WTC11 (cell line): ENCODE data around the gene TMEM116. TPM values are rescaled to one million over a fixed set of nuclear protein-coding genes. Genes with fewer than 3 reads are reported as not detected.

Source experiments
- ATAC-seq: fragments of 200-7000 bp; cut with Tn5 transposase; 2 replicates; pipeline ENCODE4 v1.10.0; 2021; ENCODE audit warnings: mild to moderate bottlenecking, moderate library complexity
- CTCF ChIA-PET: fragments of 300-600 bp; sonication (Branson Sonifier 250); formaldehyde crosslinking; loops from one replicate; lab custom pipeline; 2021; ENCODE audit warnings: antibody characterized with exemption; lab: Charles Lee
- POLR2A ChIA-PET: fragments of 350-600 bp; sonication (Branson Sonifier 250); formaldehyde crosslinking; loops from one replicate; lab custom pipeline; 2021; ENCODE audit warnings: antibody characterized with exemption; lab: Charles Lee
- DNase-seq: peaks from one replicate; pipeline ENCODE4 v3.0.0; 2021; ENCODE audit warnings: low spot score
- H3K27ac Mint-ChIP-seq: 2 replicates; pipeline ENCODE4 v1.8.0; 2021; ENCODE audit warnings: mixed read lengths
- H3K27me3 Mint-ChIP-seq: 2 replicates; pipeline ENCODE4 v1.8.0; 2021; ENCODE audit warnings: low read depth, mild to moderate bottlenecking, moderate library complexity, mixed read lengths
- H3K36me3 Mint-ChIP-seq: 2 replicates; pipeline ENCODE4 v1.8.0; 2021; ENCODE audit warnings: mixed read lengths
- H3K4me1 Mint-ChIP-seq: 2 replicates; pipeline ENCODE4 v1.8.0; 2022; ENCODE audit warnings: mixed read lengths
- H3K4me3 Mint-ChIP-seq: 2 replicates; pipeline ENCODE4 v1.8.0; 2021; ENCODE audit warnings: mild to moderate bottlenecking, moderate library complexity, mixed read lengths
- H3K9me3 Mint-ChIP-seq: 2 replicates; pipeline ENCODE4 v1.8.0; 2021; ENCODE audit warnings: mixed read lengths
- CREM ChIP-seq: sonication (generic); formaldehyde crosslinking; IDR thresholded peaks from 2 replicates; pipeline ENCODE4 v1.8.1; 2022; ENCODE audit warnings: mild to moderate bottlenecking, missing genetic modification reagents, moderate library complexity
- GTF2I ChIP-seq: fragments of 250-450 bp; sonication (Bioruptor Pico); conservative IDR thresholded peaks from 2 replicates; pipeline ENCODE4 v1.4.0; 2021; ENCODE audit warnings: mild to moderate bottlenecking
- HMGA2 ChIP-seq: fragments of 250-450 bp; sonication (Bioruptor Pico); IDR thresholded peaks from 2 replicates; pipeline ENCODE4 v1.4.0; 2021; ENCODE audit warnings: mild to moderate bottlenecking, moderate library complexity
- NFATC4 ChIP-seq: fragments of 250-450 bp; sonication (Bioruptor Pico); IDR thresholded peaks from 2 replicates; pipeline ENCODE4 v1.9.0; 2021; ENCODE audit warnings: mild to moderate bottlenecking
- NR2C2 ChIP-seq: sonication (generic); formaldehyde crosslinking; IDR thresholded peaks from 2 replicates; pipeline ENCODE4 v1.8.0; 2022; ENCODE audit warnings: mild to moderate bottlenecking, missing genetic modification reagents
- RORB ChIP-seq: fragments of 250-450 bp; sonication (Bioruptor Pico); IDR thresholded peaks from 2 replicates; pipeline ENCODE4 v1.9.0; 2021; ENCODE audit warnings: mild to moderate bottlenecking
- SOX15 ChIP-seq: fragments of 250-450 bp; sonication (Bioruptor Pico); IDR thresholded peaks from 2 replicates; pipeline ENCODE4 v1.9.0; 2021; ENCODE audit warnings: mild to moderate bottlenecking
- TEAD4 ChIP-seq: sonication (generic); formaldehyde crosslinking; IDR thresholded peaks from 2 replicates; pipeline ENCODE4 v1.8.0; 2022; ENCODE audit warnings: mild to moderate bottlenecking, missing genetic modification reagents
- TP53 ChIP-seq: sonication (generic); formaldehyde crosslinking; IDR thresholded peaks from 2 replicates; pipeline ENCODE4 v1.8.1; 2023; ENCODE audit warnings: mild to moderate bottlenecking, missing genetic modification reagents
- ZBTB21 ChIP-seq: sonication (generic); formaldehyde crosslinking; IDR thresholded peaks from 2 replicates; pipeline ENCODE4 v1.8.1; 2023; ENCODE audit warnings: mild to moderate bottlenecking, missing genetic modification reagents, borderline replicate concordance
- ZNF416 ChIP-seq: fragments of 250-450 bp; sonication (Bioruptor Pico); IDR thresholded peaks from 2 replicates; pipeline ENCODE4 v1.9.0; 2021; ENCODE audit warnings: mild to moderate bottlenecking, inconsistent platforms
- total RNA-seq: library from RNA; stranded (reverse); gene quantifications from 3 replicates; pipeline ENCODE4 v1.2.3, GENCODE V29; 2021
- TF ChIP-seq, protein P1 (sequence below): sonication (generic); formaldehyde crosslinking; IDR thresholded peaks from 2 replicates; pipeline ENCODE4 v1.8.0; 2022; ENCODE audit warnings: mild to moderate bottlenecking, missing genetic modification reagents
- TF ChIP-seq, protein P2 (sequence below): sonication (generic); formaldehyde crosslinking; IDR thresholded peaks from 2 replicates; pipeline ENCODE4 v1.8.0; 2022; ENCODE audit warnings: mild to moderate bottlenecking, missing genetic modification reagents
- TF ChIP-seq, protein P3 (sequence below): sonication (generic); formaldehyde crosslinking; IDR thresholded peaks from 2 replicates; pipeline ENCODE4 v1.8.0; 2022; ENCODE audit warnings: missing genetic modification reagents
- TF ChIP-seq, protein P4 (sequence below): sonication (generic); formaldehyde crosslinking; IDR thresholded peaks from 2 replicates; pipeline ENCODE4 v1.8.1; 2022; ENCODE audit warnings: mild to moderate bottlenecking, missing genetic modification reagents, moderate library complexity, borderline replicate concordance
- TF ChIP-seq, protein P5 (sequence below): fragments of 250-450 bp; sonication (Bioruptor Pico); IDR thresholded peaks from 2 replicates; pipeline ENCODE4 v2.1.2; 2022; ENCODE audit warnings: mild to moderate bottlenecking, moderate library complexity
- TF ChIP-seq, protein P6 (sequence below): sonication (generic); formaldehyde crosslinking; IDR thresholded peaks from 2 replicates; pipeline ENCODE4 v1.8.0; 2023; ENCODE audit warnings: missing genetic modification reagents
- TF ChIP-seq, protein P7 (sequence below): fragments of 250-450 bp; sonication (Bioruptor Pico); IDR thresholded peaks from 2 replicates; pipeline ENCODE4 v1.9.0; 2021; ENCODE audit warnings: mild to moderate bottlenecking
- TF ChIP-seq, protein P8 (sequence below): fragments of 250-450 bp; sonication (Bioruptor Pico); IDR thresholded peaks from 2 replicates; pipeline ENCODE4 v1.8.0; 2021; ENCODE audit warnings: mild to moderate bottlenecking
- TF ChIP-seq, protein P9 (sequence below): fragments of 200-600 bp; IDR thresholded peaks from 2 replicates; pipeline ENCODE4 v1.8.0; 2022; ENCODE audit warnings: antibody characterized with exemption

The TMEM116 gene
- total RNA-seq, 1 experiment from 2014 or later = 7.8 TPM

DNA sequence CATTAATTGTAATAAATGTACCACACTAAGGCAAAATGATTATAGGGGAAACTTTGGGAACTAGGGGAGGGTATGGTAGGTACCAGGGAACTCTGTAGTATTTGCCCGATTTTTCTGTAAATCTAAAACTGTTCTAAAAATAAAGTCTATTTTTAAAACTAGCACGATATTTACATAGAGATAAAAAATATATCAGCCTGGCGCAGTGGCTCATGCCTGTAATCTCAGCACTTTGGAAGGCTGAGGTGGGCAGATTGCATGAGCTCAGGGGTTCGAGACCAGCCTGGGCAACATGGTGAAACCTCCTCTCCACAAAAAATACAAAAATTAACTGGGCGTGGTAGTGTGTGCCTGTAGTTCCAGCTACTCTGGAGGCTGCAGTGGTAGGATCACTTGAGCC, 32.4 kb downstream of the TMEM116 start:
- H3K4me1 Mint-ChIP-seq = no peaks in the 10 kb centered on the region
- H3K36me3 Mint-ChIP-seq = no peaks in the 10 kb centered on the region
- no peak overlapping the region for H3K27ac Mint-ChIP-seq
- H3K4me3 Mint-ChIP-seq = no peak overlapping the region
- ATAC-seq (no peak), DNase-seq (no peak)
- no peaks in the 10 kb centered on the region for H3K9me3 Mint-ChIP-seq
- ChIA-PET POLR2A (no interaction called here), CTCF (no interaction called here)
- no peaks in the 10 kb centered on the region for H3K27me3 Mint-ChIP-seq
- TF ChIP-seq, protein P1, sequence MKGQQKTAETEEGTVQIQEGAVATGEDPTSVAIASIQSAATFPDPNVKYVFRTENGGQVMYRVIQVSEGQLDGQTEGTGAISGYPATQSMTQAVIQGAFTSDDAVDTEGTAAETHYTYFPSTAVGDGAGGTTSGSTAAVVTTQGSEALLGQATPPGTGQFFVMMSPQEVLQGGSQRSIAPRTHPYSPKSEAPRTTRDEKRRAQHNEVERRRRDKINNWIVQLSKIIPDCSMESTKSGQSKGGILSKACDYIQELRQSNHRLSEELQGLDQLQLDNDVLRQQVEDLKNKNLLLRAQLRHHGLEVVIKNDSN (CRISPR knock-in tag) = no peak
- no peak for TF ChIP-seq TEAD4 (CRISPR knock-in tag)
- TF ChIP-seq, protein P2, sequence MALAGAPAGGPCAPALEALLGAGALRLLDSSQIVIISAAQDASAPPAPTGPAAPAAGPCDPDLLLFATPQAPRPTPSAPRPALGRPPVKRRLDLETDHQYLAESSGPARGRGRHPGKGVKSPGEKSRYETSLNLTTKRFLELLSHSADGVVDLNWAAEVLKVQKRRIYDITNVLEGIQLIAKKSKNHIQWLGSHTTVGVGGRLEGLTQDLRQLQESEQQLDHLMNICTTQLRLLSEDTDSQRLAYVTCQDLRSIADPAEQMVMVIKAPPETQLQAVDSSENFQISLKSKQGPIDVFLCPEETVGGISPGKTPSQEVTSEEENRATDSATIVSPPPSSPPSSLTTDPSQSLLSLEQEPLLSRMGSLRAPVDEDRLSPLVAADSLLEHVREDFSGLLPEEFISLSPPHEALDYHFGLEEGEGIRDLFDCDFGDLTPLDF (CRISPR knock-in tag) = no peak
- no peak for TF ChIP-seq NFATC4 (CRISPR knock-in tag)
- no peak for TF ChIP-seq HMGA2 (CRISPR knock-in tag)
- no peak for TF ChIP-seq ZBTB21
- TF ChIP-seq GTF2I (CRISPR knock-in tag) = no peak
- TF ChIP-seq, protein P3, sequence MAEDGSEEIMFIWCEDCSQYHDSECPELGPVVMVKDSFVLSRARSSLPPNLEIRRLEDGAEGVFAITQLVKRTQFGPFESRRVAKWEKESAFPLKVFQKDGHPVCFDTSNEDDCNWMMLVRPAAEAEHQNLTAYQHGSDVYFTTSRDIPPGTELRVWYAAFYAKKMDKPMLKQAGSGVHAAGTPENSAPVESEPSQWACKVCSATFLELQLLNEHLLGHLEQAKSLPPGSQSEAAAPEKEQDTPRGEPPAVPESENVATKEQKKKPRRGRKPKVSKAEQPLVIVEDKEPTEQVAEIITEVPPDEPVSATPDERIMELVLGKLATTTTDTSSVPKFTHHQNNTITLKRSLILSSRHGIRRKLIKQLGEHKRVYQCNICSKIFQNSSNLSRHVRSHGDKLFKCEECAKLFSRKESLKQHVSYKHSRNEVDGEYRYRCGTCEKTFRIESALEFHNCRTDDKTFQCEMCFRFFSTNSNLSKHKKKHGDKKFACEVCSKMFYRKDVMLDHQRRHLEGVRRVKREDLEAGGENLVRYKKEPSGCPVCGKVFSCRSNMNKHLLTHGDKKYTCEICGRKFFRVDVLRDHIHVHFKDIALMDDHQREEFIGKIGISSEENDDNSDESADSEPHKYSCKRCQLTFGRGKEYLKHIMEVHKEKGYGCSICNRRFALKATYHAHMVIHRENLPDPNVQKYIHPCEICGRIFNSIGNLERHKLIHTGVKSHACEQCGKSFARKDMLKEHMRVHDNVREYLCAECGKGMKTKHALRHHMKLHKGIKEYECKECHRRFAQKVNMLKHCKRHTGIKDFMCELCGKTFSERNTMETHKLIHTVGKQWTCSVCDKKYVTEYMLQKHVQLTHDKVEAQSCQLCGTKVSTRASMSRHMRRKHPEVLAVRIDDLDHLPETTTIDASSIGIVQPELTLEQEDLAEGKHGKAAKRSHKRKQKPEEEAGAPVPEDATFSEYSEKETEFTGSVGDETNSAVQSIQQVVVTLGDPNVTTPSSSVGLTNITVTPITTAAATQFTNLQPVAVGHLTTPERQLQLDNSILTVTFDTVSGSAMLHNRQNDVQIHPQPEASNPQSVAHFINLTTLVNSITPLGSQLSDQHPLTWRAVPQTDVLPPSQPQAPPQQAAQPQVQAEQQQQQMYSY (CRISPR knock-in tag) = no peak
- TF ChIP-seq ZNF416 = no peak
- TF ChIP-seq, protein P4, sequence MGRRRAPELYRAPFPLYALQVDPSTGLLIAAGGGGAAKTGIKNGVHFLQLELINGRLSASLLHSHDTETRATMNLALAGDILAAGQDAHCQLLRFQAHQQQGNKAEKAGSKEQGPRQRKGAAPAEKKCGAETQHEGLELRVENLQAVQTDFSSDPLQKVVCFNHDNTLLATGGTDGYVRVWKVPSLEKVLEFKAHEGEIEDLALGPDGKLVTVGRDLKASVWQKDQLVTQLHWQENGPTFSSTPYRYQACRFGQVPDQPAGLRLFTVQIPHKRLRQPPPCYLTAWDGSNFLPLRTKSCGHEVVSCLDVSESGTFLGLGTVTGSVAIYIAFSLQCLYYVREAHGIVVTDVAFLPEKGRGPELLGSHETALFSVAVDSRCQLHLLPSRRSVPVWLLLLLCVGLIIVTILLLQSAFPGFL (CRISPR knock-in tag) = no peak
- TF ChIP-seq, protein P5, sequence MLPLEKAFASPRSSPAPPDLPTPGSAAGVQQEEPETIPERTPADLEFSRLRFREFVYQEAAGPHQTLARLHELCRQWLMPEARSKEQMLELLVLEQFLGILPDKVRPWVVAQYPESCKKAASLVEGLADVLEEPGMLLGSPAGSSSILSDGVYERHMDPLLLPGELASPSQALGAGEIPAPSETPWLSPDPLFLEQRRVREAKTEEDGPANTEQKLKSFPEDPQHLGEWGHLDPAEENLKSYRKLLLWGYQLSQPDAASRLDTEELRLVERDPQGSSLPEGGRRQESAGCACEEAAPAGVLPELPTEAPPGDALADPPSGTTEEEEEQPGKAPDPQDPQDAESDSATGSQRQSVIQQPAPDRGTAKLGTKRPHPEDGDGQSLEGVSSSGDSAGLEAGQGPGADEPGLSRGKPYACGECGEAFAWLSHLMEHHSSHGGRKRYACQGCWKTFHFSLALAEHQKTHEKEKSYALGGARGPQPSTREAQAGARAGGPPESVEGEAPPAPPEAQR (CRISPR knock-in tag) = no peak
- no peak for TF ChIP-seq NR2C2 (CRISPR knock-in tag)
- TF ChIP-seq, protein P6, sequence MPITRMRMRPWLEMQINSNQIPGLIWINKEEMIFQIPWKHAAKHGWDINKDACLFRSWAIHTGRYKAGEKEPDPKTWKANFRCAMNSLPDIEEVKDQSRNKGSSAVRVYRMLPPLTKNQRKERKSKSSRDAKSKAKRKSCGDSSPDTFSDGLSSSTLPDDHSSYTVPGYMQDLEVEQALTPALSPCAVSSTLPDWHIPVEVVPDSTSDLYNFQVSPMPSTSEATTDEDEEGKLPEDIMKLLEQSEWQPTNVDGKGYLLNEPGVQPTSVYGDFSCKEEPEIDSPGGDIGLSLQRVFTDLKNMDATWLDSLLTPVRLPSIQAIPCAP = no peak

DNA sequence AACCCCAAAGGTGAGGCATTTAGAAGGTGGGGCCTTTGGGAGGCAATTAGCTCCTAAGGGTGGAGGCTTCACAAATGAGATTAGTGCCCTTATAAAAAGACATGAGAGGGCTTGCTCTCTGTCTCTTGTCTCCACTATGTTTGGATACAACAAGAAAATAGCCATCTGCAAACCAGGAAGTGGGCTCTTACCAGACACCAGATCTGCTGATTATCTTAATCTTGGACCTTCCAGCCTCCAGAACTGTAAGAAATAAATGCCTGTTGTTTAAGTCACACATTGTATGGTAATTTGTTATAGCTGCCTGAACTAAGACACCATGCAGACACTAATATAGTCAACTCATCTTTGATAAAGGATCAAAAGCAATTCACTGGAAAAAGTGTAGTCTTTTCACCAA, 34.4 kb downstream of the TMEM116 start:
- no peak for DNase-seq
- Mint-ChIP-seq H3K4me1 (no peaks in the 10 kb centered on the region), H3K9me3 (no peaks in the 10 kb centered on the region), H3K36me3 (no peaks in the 10 kb centered on the region), H3K27me3 (no peaks in the 10 kb centered on the region), H3K27ac (no peak overlapping the region), H3K4me3 (no peak overlapping the region)
- TF ChIP-seq, protein P7, sequence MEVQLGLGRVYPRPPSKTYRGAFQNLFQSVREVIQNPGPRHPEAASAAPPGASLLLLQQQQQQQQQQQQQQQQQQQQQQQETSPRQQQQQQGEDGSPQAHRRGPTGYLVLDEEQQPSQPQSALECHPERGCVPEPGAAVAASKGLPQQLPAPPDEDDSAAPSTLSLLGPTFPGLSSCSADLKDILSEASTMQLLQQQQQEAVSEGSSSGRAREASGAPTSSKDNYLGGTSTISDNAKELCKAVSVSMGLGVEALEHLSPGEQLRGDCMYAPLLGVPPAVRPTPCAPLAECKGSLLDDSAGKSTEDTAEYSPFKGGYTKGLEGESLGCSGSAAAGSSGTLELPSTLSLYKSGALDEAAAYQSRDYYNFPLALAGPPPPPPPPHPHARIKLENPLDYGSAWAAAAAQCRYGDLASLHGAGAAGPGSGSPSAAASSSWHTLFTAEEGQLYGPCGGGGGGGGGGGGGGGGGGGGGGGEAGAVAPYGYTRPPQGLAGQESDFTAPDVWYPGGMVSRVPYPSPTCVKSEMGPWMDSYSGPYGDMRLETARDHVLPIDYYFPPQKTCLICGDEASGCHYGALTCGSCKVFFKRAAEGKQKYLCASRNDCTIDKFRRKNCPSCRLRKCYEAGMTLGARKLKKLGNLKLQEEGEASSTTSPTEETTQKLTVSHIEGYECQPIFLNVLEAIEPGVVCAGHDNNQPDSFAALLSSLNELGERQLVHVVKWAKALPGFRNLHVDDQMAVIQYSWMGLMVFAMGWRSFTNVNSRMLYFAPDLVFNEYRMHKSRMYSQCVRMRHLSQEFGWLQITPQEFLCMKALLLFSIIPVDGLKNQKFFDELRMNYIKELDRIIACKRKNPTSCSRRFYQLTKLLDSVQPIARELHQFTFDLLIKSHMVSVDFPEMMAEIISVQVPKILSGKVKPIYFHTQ (CRISPR knock-in tag) = no peak
- no peak for TF ChIP-seq TP53
- TF ChIP-seq RORB = no peak
- TF ChIP-seq SOX15 (CRISPR knock-in tag) = no peak
- TF ChIP-seq, protein P8, sequence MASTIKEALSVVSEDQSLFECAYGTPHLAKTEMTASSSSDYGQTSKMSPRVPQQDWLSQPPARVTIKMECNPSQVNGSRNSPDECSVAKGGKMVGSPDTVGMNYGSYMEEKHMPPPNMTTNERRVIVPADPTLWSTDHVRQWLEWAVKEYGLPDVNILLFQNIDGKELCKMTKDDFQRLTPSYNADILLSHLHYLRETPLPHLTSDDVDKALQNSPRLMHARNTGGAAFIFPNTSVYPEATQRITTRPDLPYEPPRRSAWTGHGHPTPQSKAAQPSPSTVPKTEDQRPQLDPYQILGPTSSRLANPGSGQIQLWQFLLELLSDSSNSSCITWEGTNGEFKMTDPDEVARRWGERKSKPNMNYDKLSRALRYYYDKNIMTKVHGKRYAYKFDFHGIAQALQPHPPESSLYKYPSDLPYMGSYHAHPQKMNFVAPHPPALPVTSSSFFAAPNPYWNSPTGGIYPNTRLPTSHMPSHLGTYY = no peak
- no peak for TF ChIP-seq CREM (CRISPR knock-in tag)
- TF ChIP-seq, protein P9, sequence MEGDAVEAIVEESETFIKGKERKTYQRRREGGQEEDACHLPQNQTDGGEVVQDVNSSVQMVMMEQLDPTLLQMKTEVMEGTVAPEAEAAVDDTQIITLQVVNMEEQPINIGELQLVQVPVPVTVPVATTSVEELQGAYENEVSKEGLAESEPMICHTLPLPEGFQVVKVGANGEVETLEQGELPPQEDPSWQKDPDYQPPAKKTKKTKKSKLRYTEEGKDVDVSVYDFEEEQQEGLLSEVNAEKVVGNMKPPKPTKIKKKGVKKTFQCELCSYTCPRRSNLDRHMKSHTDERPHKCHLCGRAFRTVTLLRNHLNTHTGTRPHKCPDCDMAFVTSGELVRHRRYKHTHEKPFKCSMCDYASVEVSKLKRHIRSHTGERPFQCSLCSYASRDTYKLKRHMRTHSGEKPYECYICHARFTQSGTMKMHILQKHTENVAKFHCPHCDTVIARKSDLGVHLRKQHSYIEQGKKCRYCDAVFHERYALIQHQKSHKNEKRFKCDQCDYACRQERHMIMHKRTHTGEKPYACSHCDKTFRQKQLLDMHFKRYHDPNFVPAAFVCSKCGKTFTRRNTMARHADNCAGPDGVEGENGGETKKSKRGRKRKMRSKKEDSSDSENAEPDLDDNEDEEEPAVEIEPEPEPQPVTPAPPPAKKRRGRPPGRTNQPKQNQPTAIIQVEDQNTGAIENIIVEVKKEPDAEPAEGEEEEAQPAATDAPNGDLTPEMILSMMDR = no peak
- no peak for ATAC-seq
- ChIA-PET CTCF (no interaction called here), POLR2A (no interaction called here)
